ENCODE measurements around the gene RGS13. TPM values are rescaled to one million over a fixed set of nuclear protein-coding genes. Genes with fewer than 3 reads are reported as not detected.

The RGS13 gene
- total RNA-seq, 1 donor from 2014 or later = not detected

DNA sequence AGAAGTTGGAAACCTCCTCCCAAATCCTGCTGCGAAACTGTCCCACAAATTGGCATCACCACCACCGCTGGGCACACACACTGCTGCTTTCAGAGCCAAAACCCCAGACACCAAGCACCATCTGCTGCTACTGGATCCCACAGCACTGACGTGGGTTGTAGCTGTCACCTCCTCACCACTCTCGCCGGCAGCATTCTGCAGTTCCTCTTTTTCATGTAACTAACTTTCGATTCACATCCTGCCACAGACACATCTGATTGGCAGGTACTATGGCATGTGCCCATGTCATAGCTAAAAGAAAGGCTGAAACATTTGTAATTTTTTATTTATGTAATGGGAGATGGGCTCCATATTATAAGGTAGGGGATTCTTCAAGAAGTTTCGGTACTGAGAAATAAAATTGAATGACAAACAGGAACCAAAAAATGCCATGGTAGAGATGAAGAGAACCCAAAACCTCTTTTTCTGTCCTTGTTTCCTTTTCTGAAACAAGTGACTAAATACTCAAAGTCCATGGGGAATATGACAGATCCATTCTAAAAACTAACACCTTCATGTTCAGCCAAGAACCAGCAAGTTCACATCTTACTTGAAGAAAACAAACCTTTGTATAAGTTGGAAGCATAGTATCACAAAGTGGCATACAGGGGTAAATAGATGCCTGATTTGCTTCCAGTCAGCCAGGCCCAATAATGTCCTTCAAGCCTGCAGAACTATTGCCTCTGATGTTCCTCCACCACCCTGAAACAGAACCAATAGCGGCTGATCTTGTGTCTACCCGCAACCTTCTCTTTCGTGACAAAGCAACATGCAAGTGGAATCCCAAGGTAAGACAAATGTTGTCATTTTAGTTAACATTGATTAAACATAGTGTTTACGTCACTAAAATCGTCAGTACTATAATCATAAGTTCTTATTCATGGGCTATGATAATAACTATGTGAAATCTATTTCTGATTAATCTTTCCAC lies 26.6 kb upstream of the RGS13 start:
- no peak overlapping the region for H3K4me3 Mint-ChIP-seq
- H3K27ac Mint-ChIP-seq (ENCODE audit: unreplicated experiment) = no peak overlapping the region
- TF ChIP-seq CTCF (conservative IDR thresholded peaks at IDR 0.05) = no peak
- no peaks in the 10 kb centered on the region for H3K36me3 Mint-ChIP-seq (ENCODE audit: low read depth)
- no peak for DNase-seq (ENCODE audit: low read depth, low spot score)
- no peaks in the 10 kb centered on the region for H3K4me1 Mint-ChIP-seq
- H3K9me3 Mint-ChIP-seq = no peaks in the 10 kb centered on the region
- H3K27me3 Mint-ChIP-seq (ENCODE audit: low read depth) = no peaks in the 10 kb centered on the region

GRCh38 chr1:192610112-192610889 lies 25.6 kb upstream of the RGS13 start:
- Mint-ChIP-seq H3K27ac (ENCODE audit: unreplicated experiment) (no peak overlapping the region), H3K27me3 (ENCODE audit: low read depth) (no peaks in the 10 kb centered on the region), H3K36me3 (ENCODE audit: low read depth) (no peaks in the 10 kb centered on the region), H3K9me3 (no peaks in the 10 kb centered on the region), H3K4me3 (no peak overlapping the region), H3K4me1 (no peaks in the 10 kb centered on the region)
- peak; percentile 76 for TF ChIP-seq CTCF (conservative IDR thresholded peaks at IDR 0.05)
- DNase-seq (ENCODE audit: low read depth, low spot score) = no peak

DNA sequence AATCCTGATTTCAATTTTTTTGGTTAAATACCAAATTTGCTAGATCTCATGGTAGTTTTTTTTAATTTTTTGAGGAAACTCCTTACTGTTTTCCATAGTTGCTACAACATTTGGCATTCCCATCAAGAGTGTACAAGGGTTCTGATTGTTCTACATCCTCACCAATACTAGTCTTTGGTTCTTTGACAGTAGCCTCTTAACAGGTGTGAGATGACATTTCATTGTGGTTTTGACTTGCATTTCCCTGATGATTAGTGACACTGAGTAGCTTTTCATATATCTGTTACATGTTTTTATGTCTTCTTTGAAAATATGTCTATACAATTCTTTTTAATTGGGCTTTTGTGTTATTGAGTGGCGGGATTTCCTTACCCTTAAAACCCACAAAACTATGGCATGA lies 20.9 kb upstream of the RGS13 start:
- no peaks in the 10 kb centered on the region for H3K4me1 Mint-ChIP-seq

GRCh38 chr1:192620071-192620635 lies 15.8 kb upstream of the RGS13 start:
- DNase-seq (ENCODE audit: low read depth, low spot score) = no peak
- Mint-ChIP-seq H3K4me3 (no peak overlapping the region), H3K36me3 (ENCODE audit: low read depth) (peaks cover 3% of the 10 kb centered on the region), H3K4me1 (no peaks in the 10 kb centered on the region), H3K9me3 (peaks cover 2% of the 10 kb centered on the region), H3K27me3 (ENCODE audit: low read depth) (no peaks in the 10 kb centered on the region), H3K27ac (ENCODE audit: unreplicated experiment) (no peak overlapping the region)
- no peak for TF ChIP-seq CTCF (conservative IDR thresholded peaks at IDR 0.05)

More for the DNA sequence above, 20.9 kb upstream of the RGS13 start:
- Mint-ChIP-seq H3K9me3 (no peaks in the 10 kb centered on the region), H3K27ac (ENCODE audit: unreplicated experiment) (no peak overlapping the region), H3K36me3 (ENCODE audit: low read depth) (no peaks in the 10 kb centered on the region), H3K4me3 (no peak overlapping the region), H3K27me3 (ENCODE audit: low read depth) (no peaks in the 10 kb centered on the region)
- TF ChIP-seq CTCF (conservative IDR thresholded peaks at IDR 0.05) = no peak
- DNase-seq (ENCODE audit: low read depth, low spot score) = no peak

DNA sequence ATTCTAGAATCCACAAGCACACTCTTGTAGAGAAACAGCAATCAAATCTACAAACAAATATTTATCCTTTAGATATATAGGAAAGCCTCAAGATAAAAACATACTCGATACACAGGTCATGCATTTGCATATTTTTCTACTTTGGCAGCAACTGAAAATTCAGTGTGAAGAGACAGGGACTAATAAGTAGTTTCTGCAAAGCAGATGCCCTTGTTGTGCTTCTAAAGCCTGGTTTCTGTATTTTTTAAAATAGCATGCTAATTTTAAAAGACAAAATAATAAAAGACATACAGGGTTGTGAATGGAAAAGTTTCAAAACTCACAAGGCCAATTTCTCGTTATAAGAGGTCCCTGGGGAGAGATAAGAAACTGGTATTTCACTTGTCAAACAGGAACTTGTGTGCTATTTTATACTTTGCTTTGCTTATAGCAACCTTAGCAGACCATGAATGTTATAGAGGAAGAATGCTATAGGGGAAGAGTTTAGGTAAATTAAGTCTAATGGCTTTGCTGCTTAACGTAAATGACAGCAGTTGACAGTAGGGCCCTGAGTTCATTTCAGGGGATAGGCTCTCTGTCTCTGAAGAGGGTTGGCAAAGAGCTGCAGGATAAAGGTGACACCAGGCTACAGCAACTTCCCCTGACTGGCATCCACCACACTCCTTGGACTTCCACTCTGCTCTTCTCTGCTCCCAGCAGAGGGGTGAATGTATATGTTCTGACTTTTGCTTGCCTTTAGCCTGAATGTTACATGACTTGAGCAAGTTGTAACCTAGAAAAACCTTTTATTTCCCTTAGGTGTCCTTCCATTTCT lies 9.4 kb upstream of the RGS13 start:
- DNase-seq (ENCODE audit: low read depth, low spot score) = no peak
- TF ChIP-seq CTCF (conservative IDR thresholded peaks at IDR 0.05) = no peak
- H3K4me3 Mint-ChIP-seq = no peak overlapping the region
- H3K27ac Mint-ChIP-seq (ENCODE audit: unreplicated experiment) = no peak overlapping the region
- H3K36me3 Mint-ChIP-seq (ENCODE audit: low read depth) = peaks cover 3% of the 10 kb centered on the region
- no peaks in the 10 kb centered on the region for H3K27me3 Mint-ChIP-seq (ENCODE audit: low read depth)
- peaks cover 2% of the 10 kb centered on the region for H3K9me3 Mint-ChIP-seq
- H3K4me1 Mint-ChIP-seq = no peaks in the 10 kb centered on the region

Measured in neural crest cell (in vitro differentiated cells).